ENCODE results near the gene FRMD5. TPM values are rescaled to one million over a fixed set of nuclear protein-coding genes. Genes with fewer than 3 reads are reported as not detected.

Gene FRMD5
- total and polyA plus RNA-seq, 11 donors: 12.5 to 110 (median 55.7) TPM

- Histone ChIP-seq H3K27me3 (no peaks in the 10 kb centered on the region), H3K27ac (no peak overlapping the region), H3K4me1 (peaks cover 0 to 34% (median 1%) of the 10 kb centered on the region in 12 donors), H3K9me3 (no peaks in the 10 kb centered on the region), H3K36me3 (no peaks in the 10 kb centered on the region), H3K4me3 (no peak overlapping the region)
- ATAC-seq: no peak
- intact Hi-C loops (cut with DNase I): loop anchor here in 1 of 10 donors (10.0 kb wide), 1 partner anchor 108 kb away; no protein-coding TSS in a partner anchor
- no peak for DNase-seq
- TF ChIP-seq CTCF (IDR thresholded peaks at IDR 0.05): no peak
- no peak for TF ChIP-seq POLR2A (IDR thresholded peaks at IDR 0.05)
- WGBS, 4 donors: 65 to 77% (median 73%) methylated on average over 4 of the region's 4 CpGs
These were observed 267.9 kb downstream of the FRMD5 start for GRCh38 chr15:43927203-43927602.

GRCh38 chr15:43923553-43923952, 271.5 kb downstream of the FRMD5 start:
- TF ChIP-seq CTCF (IDR thresholded peaks at IDR 0.05) (no peak), POLR2A (IDR thresholded peaks at IDR 0.05) (no peak)
- H3K9me3 ChIP-seq: no peaks in the 10 kb centered on the region
- H3K27ac ChIP-seq: no peak overlapping the region
- no peak overlapping the region for H3K4me3 ChIP-seq
- no peaks in the 10 kb centered on the region for H3K36me3 ChIP-seq
- H3K27me3 ChIP-seq: no peaks in the 10 kb centered on the region
- intact Hi-C loops (cut with DNase I): loop anchor here in 1 of 10 donors (10.0 kb wide), 1 partner anchor 111 kb away; no protein-coding TSS in a partner anchor
- WGBS, 4 donors: 83 to 100% (median 90%) methylated on average over 2 to 4 of the region's 4 CpGs
- DNase-seq (no peak), ATAC-seq (no peak)
- H3K4me1 ChIP-seq: peaks cover 0 to 25% (median 0%) of the 10 kb centered on the region in 12 donors

- intact Hi-C loops (cut with DNase I): loop anchor here in 1 of 10 donors (10.0 kb wide), 1 partner anchor 113 kb away; no protein-coding TSS in a partner anchor
- no peaks in the 10 kb centered on the region for H3K9me3 ChIP-seq
- TF ChIP-seq POLR2A (IDR thresholded peaks at IDR 0.05) (no peak), CTCF (IDR thresholded peaks at IDR 0.05) (no peak)
- no peak overlapping the region for H3K27ac ChIP-seq
- H3K27me3 ChIP-seq: no peaks in the 10 kb centered on the region
- H3K4me3 ChIP-seq: no peak overlapping the region
- peaks cover 0 to 25% (median 0%) of the 10 kb centered on the region in 12 donors for H3K4me1 ChIP-seq
- no peak for DNase-seq
- ATAC-seq: no peak
- no peaks in the 10 kb centered on the region for H3K36me3 ChIP-seq
- 83 to 94% (median 88%) methylated on average over 4 of the region's 4 CpGs for WGBS, 4 donors
These were observed 273.1 kb downstream of the FRMD5 start for GRCh38 chr15:43922021-43922420.

- intact Hi-C loops (cut with DNase I): loop anchor here in 1 of 10 donors (10.0 kb wide), 1 partner anchor 114 kb away; no protein-coding TSS in a partner anchor
- Histone ChIP-seq H3K36me3 (no peaks in the 10 kb centered on the region), H3K9me3 (no peaks in the 10 kb centered on the region), H3K4me1 (peaks cover 0 to 31% (median 5%) of the 10 kb centered on the region in 12 donors), H3K27ac (no peak overlapping the region), H3K4me3 (no peak overlapping the region), H3K27me3 (no peaks in the 10 kb centered on the region)
- peak in 1 of 4 donors; percentile 21 for ATAC-seq
- WGBS, 4 donors: 50 to 58% (median 53%) methylated on average over 6 of the region's 6 CpGs
- TF ChIP-seq CTCF (IDR thresholded peaks at IDR 0.05): no peak
- no peak for TF ChIP-seq POLR2A (IDR thresholded peaks at IDR 0.05)
- no peak for DNase-seq
These were observed 274.3 kb downstream of the FRMD5 start for GRCh38 chr15:43920815-43921214.
